ES-I3 (cell line): Measurements from ENCODE around the gene GFOD1.
A peak's percentile ranks its signal among the peaks of the same experiment; 100 is the strongest.

Source experiments
- H3K36me3 ChIP-seq: 2 replicates; pipeline ENCODE4 v1.6.1; 2013; ENCODE audit warnings: mild to moderate bottlenecking, low read length, control low read depth, moderate library complexity; ENCODE audit not compliant: insufficient read depth
- H3K4me1 ChIP-seq: 2 replicates; pipeline ENCODE4 v1.6.1; 2013; ENCODE audit warnings: mild to moderate bottlenecking, control low read depth, low read length; ENCODE audit not compliant: insufficient read depth
- H3K9ac ChIP-seq: 2 replicates; pipeline ENCODE4 v1.6.1; 2013; ENCODE audit warnings: low read depth, mild to moderate bottlenecking, low read length, moderate library complexity
- H3K9me3 ChIP-seq: 2 replicates; pipeline ENCODE4 v1.6.1; 2013; ENCODE audit warnings: mild to moderate bottlenecking, low read length, moderate library complexity; ENCODE audit not compliant: control insufficient read depth, insufficient read depth

Gene GFOD1

GRCh38 chr6:13487122-13488014, at the start of gene GFOD1:
TSS of gene GFOD1 (minus strand) at chr6:13487600. CDS start at chr6:13486890, 710 bp downstream.
- Histone ChIP-seq H3K36me3 (no peaks in the 10 kb centered on the region), H3K9ac (peak within 1 kb of the TSS; percentile 79), H3K9me3 (no peaks in the 10 kb centered on the region), H3K4me1 (peaks cover 8% of the 10 kb centered on the region; the same call in 1 of the 2 replicates)

- Histone ChIP-seq H3K9me3 (no peaks in the 10 kb centered on the region), H3K4me1 (peaks cover 17% of the 10 kb centered on the region), H3K36me3 (no peaks in the 10 kb centered on the region), H3K9ac (no peak overlapping the region)
Measured at GRCh38 chr6:13536796-13537526, 49.6 kb upstream of the GFOD1 start.

- H3K9me3 ChIP-seq = no peaks in the 10 kb centered on the region
- H3K9ac ChIP-seq = no peak overlapping the region
- H3K36me3 ChIP-seq = no peaks in the 10 kb centered on the region
- H3K4me1 ChIP-seq = peaks cover 20% of the 10 kb centered on the region
Measured at GRCh38 chr6:13535306-13535705, 47.9 kb upstream of the GFOD1 start.

- no peaks in the 10 kb centered on the region for H3K36me3 ChIP-seq
- H3K9me3 ChIP-seq = no peaks in the 10 kb centered on the region
- no peak overlapping the region for H3K9ac ChIP-seq
- peaks cover 20% of the 10 kb centered on the region for H3K4me1 ChIP-seq
Measured at GRCh38 chr6:13534536-13534935, 47.1 kb upstream of the GFOD1 start.

- Histone ChIP-seq H3K4me1 (peaks cover 25% of the 10 kb centered on the region), H3K9me3 (no peaks in the 10 kb centered on the region), H3K9ac (no peak overlapping the region), H3K36me3 (no peaks in the 10 kb centered on the region)
Measured at GRCh38 chr6:13531956-13532355, 44.6 kb upstream of the GFOD1 start.

- Histone ChIP-seq H3K36me3 (no peaks in the 10 kb centered on the region), H3K9ac (no peak overlapping the region), H3K4me1 (peaks cover 13% of the 10 kb centered on the region; the same call in 1 of the 2 replicates)
Measured at GRCh38 chr6:13528777-13529343, 41.5 kb upstream of the GFOD1 start.

GRCh38 chr6:13528232-13528631, 40.8 kb upstream of the GFOD1 start:
- H3K4me1 ChIP-seq = peaks cover 13% of the 10 kb centered on the region; the same call in 1 of the 2 replicates
- no peak overlapping the region for H3K9ac ChIP-seq
- no peaks in the 10 kb centered on the region for H3K36me3 ChIP-seq
- no peaks in the 10 kb centered on the region for H3K9me3 ChIP-seq

More at GRCh38 chr6:13528777-13529343, 41.5 kb upstream of the GFOD1 start:
- H3K9me3 ChIP-seq = no peaks in the 10 kb centered on the region

GRCh38 chr6:13527671-13528056, 40.3 kb upstream of the GFOD1 start:
- Histone ChIP-seq H3K9me3 (no peaks in the 10 kb centered on the region), H3K9ac (no peak overlapping the region), H3K4me1 (peaks cover 13% of the 10 kb centered on the region; the same call in 1 of the 2 replicates), H3K36me3 (no peaks in the 10 kb centered on the region)

GRCh38 chr6:13526727-13527670, 39.6 kb upstream of the GFOD1 start:
- Histone ChIP-seq H3K9me3 (no peaks in the 10 kb centered on the region), H3K4me1 (peaks cover 10% of the 10 kb centered on the region; the same call in 1 of the 2 replicates), H3K36me3 (no peaks in the 10 kb centered on the region), H3K9ac (no peak overlapping the region)

GRCh38 chr6:13526357-13526726, 38.9 kb upstream of the GFOD1 start:
- Histone ChIP-seq H3K4me1 (peaks cover 6% of the 10 kb centered on the region; the same call in 1 of the 2 replicates), H3K9me3 (no peaks in the 10 kb centered on the region), H3K9ac (no peak overlapping the region), H3K36me3 (no peaks in the 10 kb centered on the region)

GRCh38 chr6:13524801-13525508, 37.6 kb upstream of the GFOD1 start:
- Histone ChIP-seq H3K9me3 (no peaks in the 10 kb centered on the region), H3K4me1 (peaks cover 6% of the 10 kb centered on the region; the same call in 1 of the 2 replicates), H3K9ac (no peak overlapping the region), H3K36me3 (no peaks in the 10 kb centered on the region)

GRCh38 chr6:13523826-13524622, 36.6 kb upstream of the GFOD1 start:
- Histone ChIP-seq H3K4me1 (peaks cover 6% of the 10 kb centered on the region; the same call in 1 of the 2 replicates), H3K9me3 (no peaks in the 10 kb centered on the region), H3K9ac (no peak overlapping the region), H3K36me3 (no peaks in the 10 kb centered on the region)
